ENCODE data around the gene YWHAG.

GRCh38 chr7:76291351-76292212, 67.2 kb downstream of the YWHAG start:
- TF ChIP-seq CTCF (conservative IDR thresholded peaks at IDR 0.05; ENCODE audit: low read length) (peak; percentile 92), EZH2phosphoT487 (IDR thresholded peaks at IDR 0.05; ENCODE audit: borderline replicate concordance, low read depth, low read length) (no peak)
